GM18505 (cell line): ENCODE results near the gene PMS2.
"Not testable (repeated sequence)": the region's sequence is repeated elsewhere in the genome, so short reads cannot be mapped to it uniquely, and the experiment has no call there.

Source experiments
- ATAC-seq: cut with Tn5 transposase; IDR thresholded peaks from one replicate; pipeline ENCODE4 v1.9.1; 2021; ENCODE audit not compliant: unreplicated experiment
- POLR2A ChIP-seq: IDR thresholded peaks from 4 replicates; pipeline ENCODE4 v1.6.1; 2011; ENCODE audit warnings: borderline replicate concordance; ENCODE audit not compliant: insufficient read depth, insufficient read length; ENCODE audit errors: extremely low read depth

Gene PMS2

DNA sequence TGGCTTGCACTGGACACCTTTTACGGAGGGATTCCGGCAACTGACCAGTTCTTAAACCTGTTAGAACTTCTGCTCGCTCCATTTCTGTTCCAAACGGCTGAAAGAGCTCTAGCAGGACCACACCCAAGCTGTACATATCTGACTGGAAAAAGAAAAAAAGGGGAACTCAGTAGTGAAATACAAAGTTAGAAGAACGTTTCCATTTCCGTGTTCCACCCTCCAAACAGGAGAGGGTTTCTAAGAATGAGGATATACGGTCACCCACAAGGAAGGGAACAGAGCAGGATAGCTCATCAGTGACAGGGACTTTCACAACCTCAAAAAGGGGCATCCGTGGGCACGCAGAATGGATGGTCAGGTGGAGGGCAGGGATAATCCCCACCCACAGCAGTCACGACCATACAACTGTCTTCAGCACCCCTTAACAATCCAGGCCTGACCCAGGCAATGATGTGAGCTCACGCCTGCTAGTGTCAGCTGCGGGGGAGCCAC is 18.0 kb upstream of the PMS2 start:
- no peak for TF ChIP-seq POLR2A
- ATAC-seq, result no peak

DNA sequence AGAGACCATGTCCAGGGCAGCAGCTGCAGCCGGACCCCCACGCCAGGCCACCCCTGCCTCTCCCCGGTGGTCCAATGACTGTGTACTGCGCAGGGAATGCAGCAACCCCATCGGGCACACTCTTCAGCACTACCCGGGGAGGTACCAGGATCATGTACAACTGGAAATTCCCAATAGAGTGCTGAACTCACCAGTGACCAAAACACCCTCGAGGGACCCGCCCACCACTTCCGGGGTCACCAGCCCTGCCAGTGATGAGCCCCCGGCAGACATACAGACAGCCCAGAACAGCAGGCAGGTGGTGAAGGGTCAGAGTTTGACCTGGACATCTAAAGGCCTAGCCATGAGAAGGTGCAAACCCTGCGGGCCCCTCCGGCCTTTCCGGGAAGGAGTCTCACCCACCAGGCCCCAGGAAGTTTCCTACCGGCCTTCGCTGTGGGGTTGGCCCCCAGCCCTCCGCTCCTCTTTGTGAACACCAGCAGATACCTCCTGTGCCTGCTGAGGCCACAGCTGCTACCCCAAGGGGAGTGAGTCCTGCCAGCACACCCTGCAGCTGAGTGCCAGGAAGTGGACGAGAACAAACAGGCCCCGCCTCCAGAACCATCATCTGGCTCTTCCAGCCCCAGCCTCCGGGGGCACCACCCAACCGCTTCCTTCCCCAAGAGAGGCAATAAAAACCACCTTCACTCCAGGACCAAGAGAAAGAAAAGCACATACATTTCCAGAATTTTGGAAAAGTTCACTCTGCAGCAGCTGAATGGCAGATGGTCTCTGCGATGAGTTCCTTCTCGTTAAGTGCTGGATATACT is 17.4 kb upstream of the PMS2 start:
- TF ChIP-seq POLR2A, result peak; percentile 54
- ATAC-seq, result peak; percentile 77

DNA sequence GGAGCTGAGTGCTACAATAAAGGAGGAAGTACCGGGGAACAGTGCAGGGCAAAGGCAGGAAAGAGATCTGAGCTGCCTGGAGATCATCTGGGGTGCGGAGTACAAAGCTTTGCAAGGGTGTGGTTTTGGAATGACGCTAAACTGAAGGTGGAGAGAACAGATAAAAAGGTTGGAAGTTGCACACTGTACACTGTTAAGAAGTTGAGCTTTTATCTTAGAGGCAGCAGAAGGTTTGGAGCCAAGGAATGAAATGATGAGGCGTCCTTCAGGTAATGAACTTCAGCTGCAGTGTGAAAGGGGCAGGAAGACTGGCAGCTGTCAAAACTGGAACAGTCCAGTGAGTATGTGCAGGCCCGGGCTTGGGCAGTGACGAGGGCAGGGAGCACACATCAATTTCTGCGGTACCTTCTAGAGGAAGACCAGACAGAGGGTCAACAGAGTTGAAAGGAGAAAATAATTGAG is 15.2 kb upstream of the PMS2 start:
- TF ChIP-seq POLR2A, result no peak
- no peak for ATAC-seq

DNA sequence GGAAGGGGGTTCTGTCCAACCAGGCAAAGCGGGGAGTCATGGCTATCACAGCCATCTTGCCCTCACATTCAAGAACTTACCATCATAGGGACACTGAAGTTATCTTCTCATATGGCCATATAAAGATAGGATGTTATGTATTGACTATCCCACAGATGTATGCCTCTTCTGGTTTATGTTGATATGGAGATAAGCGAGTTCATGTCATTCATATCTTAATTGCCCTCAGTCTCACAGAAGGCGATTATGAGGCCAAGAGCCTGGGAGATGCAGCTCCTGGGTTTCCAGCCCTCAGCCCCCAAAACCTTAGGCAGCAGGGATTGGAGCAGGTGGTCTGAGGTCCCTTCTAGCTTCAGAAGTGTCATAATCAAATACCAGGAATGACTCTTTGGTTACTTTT is 13.9 kb upstream of the PMS2 start:
- no peak for TF ChIP-seq POLR2A

DNA sequence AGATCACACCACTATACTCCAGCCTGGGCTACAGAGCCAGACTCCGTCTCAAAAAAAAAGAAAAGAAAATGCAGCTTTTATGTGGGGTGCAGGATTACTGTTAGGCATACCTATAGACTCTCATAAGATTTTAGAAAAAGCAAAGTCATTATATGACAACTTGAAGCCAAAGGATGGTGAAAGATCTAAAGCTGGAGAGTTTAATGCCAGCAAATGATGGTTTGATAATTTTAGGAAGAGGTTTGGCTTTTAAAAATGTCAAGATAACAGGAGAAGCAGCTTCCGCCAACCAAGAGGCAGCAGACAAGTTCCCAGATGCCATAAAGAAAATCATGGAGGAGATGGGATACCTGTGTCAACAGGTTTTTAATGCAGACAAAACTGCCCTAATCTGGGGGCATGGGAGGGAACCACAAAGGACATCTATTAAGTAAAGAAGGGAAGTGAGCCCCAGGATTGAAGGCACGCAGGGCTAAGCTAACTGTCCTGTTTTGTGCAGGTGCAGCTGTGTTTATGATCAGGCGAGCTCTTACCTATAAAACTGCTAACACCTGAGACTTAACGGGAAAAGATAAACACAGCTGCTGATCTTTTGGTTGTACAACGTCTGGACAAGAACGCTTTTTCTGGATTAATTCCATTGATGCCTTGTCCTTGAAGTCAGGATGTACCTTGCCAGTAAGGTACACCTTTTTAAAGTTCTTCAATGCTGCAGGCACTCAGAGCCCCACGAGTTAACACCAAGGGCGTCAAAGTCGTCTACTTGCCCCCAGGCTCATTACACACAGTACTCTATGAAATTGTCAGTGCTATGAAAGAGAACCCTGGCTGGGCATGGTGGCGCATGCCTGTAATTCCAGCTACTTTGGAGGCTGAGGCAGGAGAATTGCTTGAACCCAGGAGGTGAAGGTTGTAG is 11.8 kb upstream of the PMS2 start:
- no peak for ATAC-seq
- no peak for TF ChIP-seq POLR2A

More for the DNA sequence above, 13.9 kb upstream of the PMS2 start:
- ATAC-seq, result no peak

DNA sequence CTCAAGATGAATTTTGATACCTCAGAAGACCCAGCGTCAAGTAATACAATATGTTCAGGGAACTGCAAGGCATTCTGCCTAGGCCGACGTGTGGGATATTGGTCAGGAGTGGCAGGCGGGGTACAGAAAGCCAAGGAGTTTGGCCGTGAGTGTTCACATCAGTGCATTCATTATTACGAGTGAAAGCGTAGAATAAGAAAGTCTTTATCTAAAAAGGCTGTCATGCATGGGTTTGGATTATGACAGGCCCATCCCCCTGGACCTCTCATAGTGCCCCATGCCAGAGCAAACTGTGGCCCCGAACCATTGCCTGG is 7.8 kb upstream of the PMS2 start:
- no peak for TF ChIP-seq POLR2A
- no peak for ATAC-seq

DNA sequence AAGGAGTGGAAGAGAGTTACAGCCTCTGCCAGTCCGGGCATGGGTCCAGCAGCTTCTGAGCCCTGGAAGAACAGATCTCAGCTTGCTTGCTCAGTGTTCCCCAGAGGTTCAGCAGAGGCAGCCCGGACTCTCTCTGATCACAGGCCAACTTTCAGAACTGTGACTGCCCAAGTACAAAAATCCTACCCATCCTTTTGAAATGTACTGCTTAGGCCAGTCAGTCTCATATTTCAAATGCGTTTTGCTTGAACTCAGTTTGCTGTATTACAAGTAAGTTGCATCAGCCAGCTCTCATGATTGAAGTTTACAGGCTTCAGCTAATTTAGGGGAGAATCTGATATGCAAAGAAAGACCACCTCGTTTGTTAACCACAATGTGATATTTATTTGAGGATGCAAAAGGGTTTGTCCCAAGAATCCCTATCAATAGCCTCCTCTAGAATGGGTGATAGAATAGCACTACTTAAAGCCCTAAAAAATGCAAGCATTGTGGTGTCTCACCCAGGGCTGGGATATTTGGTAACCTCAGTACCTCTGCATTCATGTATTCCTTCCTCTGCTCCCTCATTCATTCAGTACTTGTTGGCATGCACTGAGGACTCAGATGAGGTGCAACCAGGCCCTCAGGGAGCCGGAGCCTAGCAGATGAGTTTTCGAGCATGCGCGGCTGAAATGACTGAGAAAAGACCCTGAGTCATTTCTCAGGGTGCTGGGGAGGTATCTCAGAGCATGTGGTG is 7.2 kb upstream of the PMS2 start:
- no peak for TF ChIP-seq POLR2A
- ATAC-seq, result no peak

DNA sequence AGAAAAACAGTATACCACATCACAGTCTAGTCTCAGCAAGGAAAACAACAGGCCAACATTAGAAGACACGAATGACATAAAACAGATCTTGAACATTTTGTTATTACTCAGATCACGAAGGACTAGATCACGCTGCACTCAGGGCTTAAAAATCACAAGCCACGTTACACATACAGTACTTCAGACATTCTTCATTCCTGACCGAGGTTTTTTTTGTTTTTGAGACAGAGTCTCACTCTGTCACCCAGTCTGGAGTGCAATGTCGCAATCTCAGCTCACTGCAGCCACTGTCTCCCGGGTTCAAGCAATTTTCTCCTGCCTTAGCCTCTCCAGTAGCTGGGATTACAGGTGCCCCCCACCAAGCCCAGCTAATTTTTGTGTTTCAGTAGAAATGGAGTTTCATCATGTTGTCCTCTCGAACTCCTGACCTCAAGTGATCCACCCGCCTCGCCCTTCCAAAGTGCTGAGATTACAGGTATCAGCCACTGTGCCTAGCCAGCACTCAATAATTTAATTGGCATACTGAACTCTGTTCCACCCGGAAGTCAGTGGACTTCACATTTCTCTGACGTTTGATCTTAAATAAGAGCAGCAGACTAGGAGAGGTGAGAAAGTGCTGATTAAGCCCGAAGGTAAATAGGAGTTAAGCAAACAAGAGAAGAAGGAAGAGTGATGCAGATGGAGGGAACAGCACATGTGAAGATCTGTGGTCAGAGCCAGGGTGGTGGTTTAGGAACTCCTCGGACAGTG is 3.7 kb upstream of the PMS2 start:
- no peak for ATAC-seq
- TF ChIP-seq POLR2A, result no peak

DNA sequence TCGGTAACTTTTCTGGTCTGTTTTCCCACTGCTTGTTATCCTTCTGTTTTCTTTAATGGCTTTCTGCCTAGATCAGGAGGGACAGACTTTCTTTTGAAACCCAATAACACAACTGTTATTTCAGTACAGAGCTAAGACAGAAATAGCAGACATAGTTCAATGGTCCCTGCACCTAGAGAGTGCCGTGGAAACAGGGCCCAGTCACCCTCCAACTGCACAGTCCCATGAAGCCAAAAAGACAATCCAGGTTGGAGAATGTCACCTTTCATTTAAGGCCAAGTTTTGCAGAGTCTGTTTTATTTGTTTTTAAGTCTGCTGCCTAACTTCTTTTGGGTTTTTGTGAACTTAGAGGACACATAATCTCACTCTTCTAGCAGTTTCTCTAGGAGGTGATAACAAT is 2.7 kb upstream of the PMS2 start:
- no peak for TF ChIP-seq POLR2A
- no peak for ATAC-seq

DNA sequence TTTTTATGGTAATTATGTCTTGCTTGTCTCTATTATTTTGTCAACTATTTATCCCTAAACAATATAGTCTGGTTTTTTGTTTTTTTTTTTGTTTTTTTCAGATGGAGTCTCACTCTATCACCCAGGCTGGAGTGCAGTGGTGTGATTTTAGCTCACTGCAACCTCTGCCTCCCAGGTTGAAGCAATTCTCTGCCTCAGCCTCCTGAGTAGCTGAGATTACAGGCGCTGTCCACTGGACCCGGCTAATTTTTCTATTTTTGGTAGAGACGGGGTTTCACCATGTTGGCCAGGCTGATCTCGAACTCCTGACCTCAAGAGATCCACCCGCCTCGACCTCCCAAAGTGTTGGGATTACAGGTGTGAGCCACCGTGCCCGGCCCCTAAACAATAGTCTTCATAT is 1.5 kb upstream of the PMS2 start:
- not testable (repeated sequence) for ATAC-seq

DNA sequence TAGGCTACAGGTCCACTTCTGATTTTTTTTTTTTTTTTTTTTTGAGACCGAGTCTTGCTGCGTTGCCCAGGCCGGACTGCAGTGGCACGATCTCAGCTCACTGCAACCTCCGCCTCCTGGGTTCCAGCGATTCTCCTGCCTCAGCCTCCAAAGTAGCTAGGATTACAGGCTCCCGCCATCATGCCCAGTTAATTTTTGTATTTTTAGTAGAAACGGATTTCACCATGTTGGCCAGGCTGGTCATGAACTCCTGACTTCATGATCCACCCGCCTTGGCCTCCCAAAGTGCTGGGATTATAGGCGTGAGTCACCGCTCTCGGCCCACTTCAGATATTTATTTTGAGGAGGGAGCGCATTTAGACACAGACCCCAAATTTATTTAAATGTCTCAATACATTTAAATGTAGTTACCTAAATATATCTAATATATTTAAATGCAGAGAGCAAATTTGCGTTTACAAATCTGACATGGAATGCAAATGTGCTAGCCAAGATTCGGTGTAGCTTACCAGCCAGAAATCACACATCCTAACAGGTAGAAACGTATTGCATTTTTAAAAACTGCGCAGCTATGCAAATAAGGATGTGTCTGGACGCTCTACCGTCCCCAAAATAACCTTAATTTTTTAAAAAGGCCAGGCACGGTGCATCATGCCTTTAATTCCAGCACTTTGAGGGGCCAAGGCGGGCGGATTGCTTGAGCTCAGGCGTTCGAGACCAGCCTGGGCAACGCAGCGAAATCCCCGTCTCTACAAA is 836 bp downstream of the PMS2 start:
- not testable (repeated sequence) for ATAC-seq

DNA sequence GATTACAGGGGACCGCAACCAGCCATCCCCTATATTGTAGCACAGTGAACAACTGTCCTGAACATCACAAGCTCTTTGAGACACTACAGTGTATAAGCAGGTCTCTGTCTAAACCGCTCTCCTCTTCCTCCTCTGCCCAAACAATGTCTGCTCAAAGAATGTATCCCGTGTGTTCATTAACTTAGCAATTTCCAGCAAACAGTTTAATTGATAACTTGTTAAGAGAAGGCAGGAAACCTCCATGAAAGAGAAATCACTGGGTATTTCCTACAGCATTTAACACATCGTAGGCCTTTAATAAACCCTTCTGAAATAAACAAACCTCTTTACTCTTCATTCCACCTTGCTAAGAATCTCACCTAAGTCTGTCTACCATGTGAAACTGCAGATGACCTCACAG is 1.5 kb downstream of the PMS2 start:
- ATAC-seq, result no peak
- TF ChIP-seq POLR2A, result no peak
